C4-2B (cell line): Measurements from ENCODE around the gene MLLT10.
"Not testable (repeated sequence)": the region's sequence is repeated elsewhere in the genome, so short reads cannot be mapped to it uniquely, and the experiment has no call there.

Experiments used
- CTCF ChIP-seq: fragments of 450-650 bp; conservative IDR thresholded peaks from 2 replicates; pipeline ENCODE4 v1.5.1; 2017; ENCODE audit warnings: mild to moderate bottlenecking
- ZFX ChIP-seq: fragments of 450-650 bp; IDR thresholded peaks from 2 replicates; pipeline ENCODE4 v1.6.1; 2017

- TF ChIP-seq ZFX, CTCF: not testable (repeated sequence)
Measured at GRCh38 chr10:21581421-21581834, 47.4 kb downstream of the MLLT10 start.
